Measurements from ENCODE around the gene MYF6.

DNA sequence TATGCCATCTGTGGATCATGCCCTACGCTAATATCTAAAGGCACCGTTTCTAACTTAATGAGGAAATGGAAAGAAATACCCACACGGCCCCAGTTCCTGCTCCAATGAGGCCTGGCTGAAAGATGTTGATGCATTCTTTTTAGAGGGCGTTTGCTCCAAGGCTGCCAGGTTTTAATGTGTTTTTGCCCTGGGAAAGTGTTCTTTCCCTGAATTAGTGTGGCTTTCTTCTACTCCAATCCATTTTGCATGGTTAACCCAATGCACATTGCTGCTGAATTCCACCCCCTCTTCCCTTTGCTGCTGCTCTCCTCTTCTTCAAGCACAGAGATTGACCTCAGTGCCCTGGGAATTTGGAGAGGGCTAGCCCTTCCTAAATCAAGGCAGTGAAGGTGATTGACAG is 10.4 kb downstream of the MYF6 start:
- TF ChIP-seq, protein P1, sequence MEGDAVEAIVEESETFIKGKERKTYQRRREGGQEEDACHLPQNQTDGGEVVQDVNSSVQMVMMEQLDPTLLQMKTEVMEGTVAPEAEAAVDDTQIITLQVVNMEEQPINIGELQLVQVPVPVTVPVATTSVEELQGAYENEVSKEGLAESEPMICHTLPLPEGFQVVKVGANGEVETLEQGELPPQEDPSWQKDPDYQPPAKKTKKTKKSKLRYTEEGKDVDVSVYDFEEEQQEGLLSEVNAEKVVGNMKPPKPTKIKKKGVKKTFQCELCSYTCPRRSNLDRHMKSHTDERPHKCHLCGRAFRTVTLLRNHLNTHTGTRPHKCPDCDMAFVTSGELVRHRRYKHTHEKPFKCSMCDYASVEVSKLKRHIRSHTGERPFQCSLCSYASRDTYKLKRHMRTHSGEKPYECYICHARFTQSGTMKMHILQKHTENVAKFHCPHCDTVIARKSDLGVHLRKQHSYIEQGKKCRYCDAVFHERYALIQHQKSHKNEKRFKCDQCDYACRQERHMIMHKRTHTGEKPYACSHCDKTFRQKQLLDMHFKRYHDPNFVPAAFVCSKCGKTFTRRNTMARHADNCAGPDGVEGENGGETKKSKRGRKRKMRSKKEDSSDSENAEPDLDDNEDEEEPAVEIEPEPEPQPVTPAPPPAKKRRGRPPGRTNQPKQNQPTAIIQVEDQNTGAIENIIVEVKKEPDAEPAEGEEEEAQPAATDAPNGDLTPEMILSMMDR (IDR thresholded peaks at IDR 0.05): no peak
- TF ChIP-seq POLR2A (IDR thresholded peaks at IDR 0.05): no peak

All from suprapubic skin (tissue), 3 donors.